CD4-positive, alpha-beta T cell treated with Interferon gamma for 1 hour (primary cell): ENCODE data around the gene CGB3.

Experiments
- DNase-seq: peaks from one replicate; pipeline ENCODE4 v3.0.0-alpha.2; 2020

CGB3 gene

DNA sequence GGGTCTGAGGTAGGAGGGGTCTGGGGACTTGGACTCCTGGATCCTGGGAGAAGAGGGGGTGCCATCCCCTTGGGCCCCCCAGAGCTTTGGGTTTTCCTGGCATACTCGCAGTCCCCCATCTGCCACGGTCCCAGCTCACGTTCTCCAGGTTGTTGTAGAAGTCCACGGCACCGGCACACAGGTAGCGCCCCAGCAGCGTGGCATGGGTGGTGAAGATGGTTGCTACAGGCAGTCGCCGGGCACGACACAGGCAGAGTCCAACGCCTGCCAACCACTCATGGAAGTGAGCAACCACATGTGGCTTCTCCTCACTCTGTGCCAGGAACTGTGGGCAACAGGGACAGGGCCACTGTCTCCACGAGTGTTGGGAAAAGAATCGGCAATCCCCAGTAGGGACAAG lies 38.4 kb downstream of the CGB3 start:
- DNase-seq, result no peak

DNA sequence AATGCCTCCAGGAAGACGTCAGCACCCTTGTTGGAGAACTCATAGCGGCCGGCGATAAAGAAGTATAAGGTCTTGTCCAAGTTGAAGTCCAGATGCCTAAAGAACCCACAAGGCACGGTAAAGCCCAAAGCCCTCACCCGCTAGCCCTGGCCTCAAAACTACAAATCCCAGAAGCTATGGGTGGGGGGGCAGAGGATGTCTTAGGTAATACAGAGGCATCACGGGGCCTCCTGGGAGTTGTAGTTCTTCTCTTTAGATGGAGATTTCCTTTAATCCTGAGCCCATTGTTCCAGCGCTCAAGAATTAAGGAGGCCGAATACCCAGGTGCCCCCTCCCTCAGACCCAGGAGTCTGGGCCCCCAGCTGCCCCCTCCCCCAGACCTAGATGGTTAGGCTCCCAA lies 41.9 kb downstream of the CGB3 start:
- no peak for DNase-seq

DNA sequence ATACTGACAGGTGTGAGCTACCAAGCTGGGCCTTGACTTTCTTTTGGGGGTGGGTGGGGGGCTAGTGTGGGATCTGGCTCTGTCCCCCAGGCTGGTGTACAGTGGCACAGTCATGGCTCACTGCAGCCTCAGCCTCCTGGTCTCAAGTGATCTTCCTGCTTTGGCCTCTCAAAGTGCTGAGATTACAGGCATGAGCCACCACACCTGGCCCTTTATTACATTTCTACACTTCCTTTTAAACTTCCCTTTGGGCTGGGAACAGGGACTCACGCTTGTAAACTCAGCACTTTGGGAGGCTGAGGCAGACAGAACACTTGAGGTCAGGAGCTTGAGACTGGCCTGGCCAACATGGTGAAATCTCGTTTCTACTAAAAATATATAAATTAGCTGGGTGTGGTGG lies 47.1 kb downstream of the CGB3 start:
- DNase-seq, result no peak

DNA sequence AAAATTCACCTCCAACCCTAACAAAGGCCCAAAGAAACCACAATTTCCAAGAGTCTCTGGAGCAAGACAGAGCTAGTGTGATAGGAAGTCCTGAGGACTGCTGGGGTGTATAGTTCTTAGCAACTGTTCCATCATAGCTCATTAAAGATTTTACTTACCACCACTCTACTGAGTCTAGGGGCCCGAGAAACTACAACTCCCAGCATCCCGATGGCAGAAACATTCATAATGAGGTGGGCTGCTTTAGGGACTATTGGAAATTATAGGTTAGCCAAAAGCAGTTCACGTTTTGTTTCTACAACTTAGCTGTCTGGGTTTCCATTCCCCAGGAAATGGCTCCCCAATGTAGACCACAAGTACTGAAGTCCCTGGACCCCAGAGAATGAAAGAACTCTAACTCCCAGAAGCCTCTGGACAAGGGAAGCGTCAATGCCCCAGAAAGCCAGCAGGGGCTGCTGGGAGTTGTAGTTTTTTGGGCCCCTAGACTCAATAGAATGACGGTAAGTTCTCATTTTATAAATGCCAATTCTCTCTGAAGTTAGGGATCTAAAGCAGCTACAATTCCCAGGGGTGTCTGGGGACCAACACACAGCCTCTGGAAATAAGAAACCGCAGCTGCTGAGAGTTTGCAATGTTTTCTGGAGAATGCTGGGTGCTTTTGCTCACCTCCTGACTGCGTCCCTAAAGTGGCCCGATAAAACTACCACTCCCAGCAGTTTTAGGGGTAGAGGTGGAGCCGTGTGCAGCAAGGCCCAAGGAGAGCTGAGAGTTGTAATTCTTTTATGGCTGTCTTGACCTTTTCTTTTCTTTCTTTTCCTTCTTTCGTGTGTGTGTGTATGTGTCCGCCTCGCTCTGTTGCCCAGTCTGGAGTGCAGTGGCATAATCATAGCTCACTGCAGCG lies 47.9 kb downstream of the CGB3 start:
- peak; percentile 41 for DNase-seq
